H1 (cell line): ENCODE measurements around the gene AGAP1. TPM values are rescaled to one million over a fixed set of nuclear protein-coding genes. Genes with fewer than 3 reads are reported as not detected.

Experiments used
- CTCF ChIA-PET: fragments of 300-600 bp; sonication (Branson Sonifier 250); formaldehyde crosslinking; loops from one replicate; lab custom pipeline; 2021; ENCODE audit not compliant: partially characterized antibody; lab: Charles Lee
- POLR2A ChIA-PET: fragments of 300-600 bp; sonication (Branson Sonifier 250); formaldehyde crosslinking; loops from one replicate; lab custom pipeline; 2021; ENCODE audit warnings: inconsistent platforms; ENCODE audit not compliant: partially characterized antibody; lab: Charles Lee
- DNase-seq, 2 experiments: peaks; one replicate each; pipeline versions ENCODE4 v3.0.0 to v3.0.0-alpha.2; 2010 to 2022; ENCODE audit warnings: low spot score in 2 of 2, low read depth in 1 of 2, mixed read lengths in 1 of 2
- FAIRE-seq: peaks from 2 replicates; lab custom pipeline; 2011; peaks lifted over from hg19 to GRCh38; lab: Jason Lieb, UNC
- H2AFZ ChIP-seq: 2 replicates; pipeline ENCODE4 v1.8.1; 2012; ENCODE audit warnings: low read length, inconsistent platforms
- H2AK5ac ChIP-seq: 2 replicates; pipeline ENCODE4 v1.6.1; 2013; ENCODE audit warnings: low read depth, low read length
- H2BK120ac ChIP-seq: replicated peaks from 2 replicates; pipeline ENCODE3; 2013; ENCODE audit warnings: low read depth, low read length, inconsistent platforms
- H2BK12ac ChIP-seq: 2 replicates; pipeline ENCODE4 v1.6.1; 2013; ENCODE audit warnings: low read depth, low read length
- H2BK15ac ChIP-seq: 2 replicates; pipeline ENCODE4 v1.6.1; 2013; ENCODE audit warnings: low read length
- H2BK20ac ChIP-seq: 2 replicates; pipeline ENCODE4 v1.6.1; 2013; ENCODE audit warnings: low read length
- H2BK5ac ChIP-seq: 2 replicates; pipeline ENCODE4 v1.6.1; 2013; ENCODE audit warnings: low read depth, low read length
- H3K14ac ChIP-seq: 2 replicates; pipeline ENCODE4 v1.6.1; 2013; ENCODE audit warnings: inconsistent platforms; ENCODE audit not compliant: insufficient read length
- H3K18ac ChIP-seq: 2 replicates; pipeline ENCODE4 v1.6.1; 2013; ENCODE audit warnings: low read length; ENCODE audit errors: extremely low read depth
- H3K23ac ChIP-seq: 2 replicates; pipeline ENCODE4 v1.6.1; 2013; ENCODE audit warnings: inconsistent platforms; ENCODE audit not compliant: insufficient read length
- H3K23me2 ChIP-seq: 2 replicates; pipeline ENCODE4 v1.6.1; 2013; ENCODE audit warnings: low read depth, low read length
- H3K27ac ChIP-seq: 2 replicates; pipeline ENCODE4 v1.6.1; 2011; ENCODE audit warnings: low read depth, low read length, inconsistent platforms
- H3K27me3 ChIP-seq, 4 experiments: replicated peaks in 1 of 4; 1 replicate in 1 of 4; 2 replicates in 3 of 4; pipeline versions ENCODE4 v1.6.1 to v1.8.1; 2011 to 2013; ENCODE audit warnings: low read length in 3 of 4, mild to moderate bottlenecking in 3 of 4, inconsistent platforms in 2 of 4, mixed read lengths in 2 of 4, moderate library complexity in 1 of 4; ENCODE audit not compliant: control insufficient read depth in 3 of 4, insufficient read depth in 3 of 4; ENCODE audit errors: extremely low read depth in 1 of 4
- H3K36me3 ChIP-seq, 4 experiments: 2 replicates each; pipeline versions ENCODE4 v1.6.1 to v1.8.1; 2011 to 2013; ENCODE audit warnings: mild to moderate bottlenecking in 4 of 4, low read length in 3 of 4, moderate library complexity in 2 of 4, control low read depth in 1 of 4, inconsistent platforms in 1 of 4; ENCODE audit not compliant: insufficient read depth in 4 of 4, control insufficient read depth in 2 of 4
- H3K4ac ChIP-seq: replicated peaks from 2 replicates; pipeline ENCODE3; 2013; ENCODE audit warnings: low read length, low read depth, mixed read lengths, inconsistent platforms; ENCODE audit not compliant: insufficient read length
- H3K4me1 ChIP-seq, 4 experiments: replicated peaks in 1 of 4; 1 replicate in 1 of 4; 2 replicates in 3 of 4; pipeline versions ENCODE4 v1.6.1 to v1.8.1; 2011 to 2013; ENCODE audit warnings: low read length in 3 of 4, inconsistent platforms in 2 of 4, mixed read lengths in 1 of 4; ENCODE audit not compliant: insufficient read depth in 4 of 4, control insufficient read depth in 3 of 4
- H3K4me2 ChIP-seq, 2 experiments: 2 replicates each; pipeline versions ENCODE4 v1.6.1 to v1.8.1; 2011 to 2013; ENCODE audit warnings: low read depth in 2 of 2, low read length in 2 of 2, control low read depth in 1 of 2, inconsistent platforms in 1 of 2, mild to moderate bottlenecking in 1 of 2; ENCODE audit not compliant: insufficient read depth in 1 of 2
- H3K4me3 ChIP-seq, 4 experiments: fragments of 200-600, 300-600 bp in 1 of 4; sonication (generic), shearing (Covaris generic), sonication (Bioruptor Twin) in 1 of 4; 2 replicates each; pipeline versions ENCODE4 v1.5.1 to v1.8.1; 2011 to 2016; ENCODE audit warnings: low read length in 4 of 4, low read depth in 3 of 4, control low read depth in 2 of 4, inconsistent platforms in 2 of 4, mild to moderate bottlenecking in 2 of 4, mixed read lengths in 1 of 4, moderate library complexity in 1 of 4; ENCODE audit not compliant: insufficient read depth in 2 of 4; ENCODE audit errors: extremely low read depth in 1 of 4
- H3K56ac ChIP-seq: replicated peaks from 2 replicates; pipeline ENCODE3; 2013; ENCODE audit warnings: low read depth, mild to moderate bottlenecking, mixed read lengths, low read length, inconsistent platforms; ENCODE audit not compliant: insufficient read length
- H3K79me1 ChIP-seq: 2 replicates; pipeline ENCODE4 v1.6.1; 2013; ENCODE audit warnings: low read depth, low read length, control low read depth
- H3K79me2 ChIP-seq, 2 experiments: 2 replicates each; pipeline versions ENCODE4 v1.6.1 to v1.8.1; 2012 to 2013; ENCODE audit warnings: low read length in 2 of 2, mild to moderate bottlenecking in 2 of 2, inconsistent platforms in 1 of 2; ENCODE audit not compliant: insufficient read depth in 2 of 2, control insufficient read depth in 1 of 2
- H3K9ac ChIP-seq, 4 experiments: replicated peaks in 1 of 4; 1 replicate in 1 of 4; 2 replicates in 3 of 4; pipeline versions ENCODE4 v1.6.1 to v1.8.1; 2011 to 2013; ENCODE audit warnings: low read depth in 3 of 4, low read length in 3 of 4, control low read depth in 2 of 4, mild to moderate bottlenecking in 2 of 4, moderate library complexity in 2 of 4, inconsistent platforms in 1 of 4; ENCODE audit errors: extremely low read depth in 1 of 4
- H3K9me3 ChIP-seq, 2 experiments: 2 replicates each; pipeline versions ENCODE4 v1.6.1 to v1.8.1; 2012 to 2013; ENCODE audit warnings: mild to moderate bottlenecking in 2 of 2, moderate library complexity in 2 of 2, control low read depth in 1 of 2, inconsistent platforms in 1 of 2, low read depth in 1 of 2, low read length in 1 of 2, mixed read lengths in 1 of 2; ENCODE audit not compliant: insufficient read depth in 2 of 2
- H4K20me1 ChIP-seq, 2 experiments: replicated peaks in 1 of 2; 2 replicates each; pipeline versions ENCODE3 to v1.8.1; 2011 to 2013; ENCODE audit warnings: inconsistent platforms in 2 of 2, low read length in 2 of 2, mild to moderate bottlenecking in 1 of 2; ENCODE audit not compliant: insufficient read depth in 2 of 2, control insufficient read depth in 1 of 2
- H4K5ac ChIP-seq: 2 replicates; pipeline ENCODE4 v1.6.1; 2013; ENCODE audit warnings: low read length, low read depth, mixed read lengths, inconsistent platforms; ENCODE audit not compliant: insufficient read length
- H4K8ac ChIP-seq: 2 replicates; pipeline ENCODE4 v1.8.0; 2013; ENCODE audit warnings: mild to moderate bottlenecking, moderate library complexity, low read length, inconsistent platforms; ENCODE audit not compliant: insufficient read depth; ENCODE audit errors: extremely low read depth
- H4K91ac ChIP-seq: replicated peaks from 2 replicates; pipeline ENCODE3; 2013; ENCODE audit warnings: low read length, mixed read lengths, inconsistent platforms; ENCODE audit not compliant: insufficient read length
- ASH2L ChIP-seq: fragments of 200-600, 300-600 bp; sonication (generic); IDR thresholded peaks from one replicate; pipeline ENCODE4 v1.7.1; 2017; ENCODE audit warnings: low read length
- BACH1 ChIP-seq: IDR thresholded peaks from 2 replicates; pipeline ENCODE4 v1.6.1; 2012; ENCODE audit warnings: low read length, improper control_type of control experiment
- CEBPB ChIP-seq: IDR thresholded peaks from 2 replicates; pipeline ENCODE4 v1.6.1; 2012; ENCODE audit warnings: low read depth, low read length
- EZH2 ChIP-seq: fragments of 200-600 bp; sonication (generic); IDR thresholded peaks from 2 replicates; pipeline ENCODE4 v1.7.1; 2012; ENCODE audit warnings: low read depth, mild to moderate bottlenecking, moderate library complexity, low read length, inconsistent platforms; ENCODE audit not compliant: severe bottlenecking
- GABPA ChIP-seq: IDR thresholded peaks from 2 replicates; pipeline ENCODE4 v1.6.1; 2011; ENCODE audit warnings: mild to moderate bottlenecking, low read length, moderate library complexity, borderline replicate concordance; ENCODE audit not compliant: insufficient read depth
- HDAC2 ChIP-seq, 2 experiments: fragments of 300-600 bp in 1 of 2; sonication (generic) in 1 of 2; IDR thresholded peaks; 2 replicates each; pipeline ENCODE4 v1.6.1; 2011 to 2012; ENCODE audit warnings: low read depth in 2 of 2, low read length in 2 of 2, mild to moderate bottlenecking in 2 of 2, moderate library complexity in 2 of 2, borderline replicate concordance in 1 of 2, inconsistent platforms in 1 of 2
- JUND ChIP-seq: IDR thresholded peaks from 2 replicates; pipeline ENCODE4 v1.6.1; 2011; ENCODE audit warnings: mild to moderate bottlenecking, improper control_type of control experiment, low read length
- KDM5A ChIP-seq: fragments of 200-600 bp; IDR thresholded peaks from 2 replicates; pipeline ENCODE4 v1.7.1; 2012; ENCODE audit warnings: mild to moderate bottlenecking, low read length, inconsistent platforms, mixed read lengths
- MAX ChIP-seq: IDR thresholded peaks from 2 replicates; pipeline ENCODE4 v1.6.1; 2012; ENCODE audit warnings: inconsistent platforms
- TAF1 ChIP-seq: IDR thresholded peaks from 2 replicates; pipeline ENCODE4 v1.6.1; 2011; ENCODE audit warnings: mild to moderate bottlenecking, low read depth, low read length
- TEAD4 ChIP-seq: IDR thresholded peaks from 2 replicates; pipeline ENCODE4 v1.6.1; 2012; ENCODE audit warnings: low read depth, low read length, inconsistent platforms, mixed read lengths
- USF2 ChIP-seq: IDR thresholded peaks from 2 replicates; pipeline ENCODE4 v1.6.1; 2011; ENCODE audit warnings: low read length, improper control_type of control experiment
- WGBS, 2 experiments: shearing (Covaris generic) in 1 of 2; methylation state at CpG; one replicate each; pipeline versions ENCODE4 v1.1.6 to v1.1.7; 2013 to 2015; ENCODE audit warnings: low lambda C conversion rate in 2 of 2, mixed read lengths in 2 of 2, inconsistent platforms in 1 of 2, low coverage in 1 of 2, missing lambda C conversion rate in 1 of 2; ENCODE audit not compliant: insufficient replicate concordance in 2 of 2, insufficient coverage in 1 of 2, insufficient read length in 1 of 2; ENCODE audit errors: extremely low coverage in 1 of 2, missing lambda C conversion rate in 1 of 2; 5-methylcytosine and 5-hydroxymethylcytosine counted together
- polyA plus RNA-seq, 7 experiments: library from polyadenylated mRNA; depleted of rRNA in 3 of 7; stranded (reverse) in 5 of 7; unstranded in 2 of 7; fragments of >200 nt in 5 of 7; fragments of 200-250 nt in 2 of 7; gene quantifications; 1 replicate in 5 of 7; 2 replicates in 1 of 7; 4 replicates in 1 of 7; pipeline versions ENCODE4 v1.2.1 to v1.2.3, GENCODE V29; 2011 to 2013; ENCODE audit warnings: missing spikeins in 2 of 7, mixed read lengths in 2 of 7
- total RNA-seq: library from RNA; stranded (reverse); fragmentation: NEBNext Ultra II Directional; extraction: Animal tissue kit (Norgen Biotek cat#: 25700); gene quantifications from 2 replicates; pipeline ENCODE4 v1.2.1, GENCODE V29; 2021

AGAP1 gene
- total and polyA plus RNA-seq, 2 of the 8 experiments (the other 6 are each of a cell fraction or from before 2014, with no cell fraction given), result 18.1 to 39.4 TPM

GRCh38 chr2:236175548-236176150 is 681.8 kb downstream of the AGAP1 start:
- H3K14ac ChIP-seq, result no peak overlapping the region
- H3K23me2 ChIP-seq, result peaks cover 12% of the 10 kb centered on the region; the same call in 1 of the 2 replicates
- H2AK5ac ChIP-seq, result no peak overlapping the region
- H4K91ac ChIP-seq, result no peak overlapping the region
- H3K18ac ChIP-seq, result no peak overlapping the region
- no peak overlapping the region for H2BK120ac ChIP-seq
- H2BK20ac ChIP-seq, result no peak overlapping the region
- H3K27me3 ChIP-seq, result peaks cover 64 to 91% (median 82%) of the 10 kb centered on the region in 4 experiments
- H4K8ac ChIP-seq, result no peak overlapping the region
- no peak overlapping the region; a peak in 1 of 4 replicates for H3K4me2 ChIP-seq
- no peak overlapping the region for H2BK5ac ChIP-seq
- no peaks in the 10 kb centered on the region for H3K9me3 ChIP-seq
- no peak overlapping the region for H3K9ac ChIP-seq
- peaks cover 14 to 50% (median 25%) of the 10 kb centered on the region in 4 experiments for H3K4me1 ChIP-seq
- DNase-seq (no peak), FAIRE-seq (no peak)
- POLR2A ChIA-PET, result interaction anchor here (2.3 kb wide), 1 partner anchor 32 kb away, joined by 5 read pairs; no protein-coding TSS in a partner anchor
- H2BK15ac ChIP-seq, result no peak overlapping the region
- no peak overlapping the region for H2AFZ ChIP-seq
- no peak overlapping the region for H4K5ac ChIP-seq
- CTCF ChIA-PET, result interaction anchor here (0.6 to 9.4 kb wide), 27 partner anchors 9 to 397 kb away, joined by 3 to 87 read pairs (median 5); no protein-coding TSS in a partner anchor
- peaks cover 0 to 2% (median 0%) of the 10 kb centered on the region in 4 experiments; a peak in 1 of 8 replicates for H3K36me3 ChIP-seq
- no peak overlapping the region for H2BK12ac ChIP-seq
- 52% methylated on average over 6 of the region's 6 CpGs; no CpG with 5 or more reads in 1 of the 2 experiments for WGBS, 2 experiments
- no peak overlapping the region for H3K4me3 ChIP-seq
- no peaks in the 10 kb centered on the region for H3K79me2 ChIP-seq
- H3K27ac ChIP-seq, result no peak overlapping the region
- H4K20me1 ChIP-seq, result peaks cover 13 to 20% of the 10 kb centered on the region in 2 experiments
- no peaks in the 10 kb centered on the region for H3K79me1 ChIP-seq
- no peak overlapping the region for H3K23ac ChIP-seq
- no peak overlapping the region for H3K4ac ChIP-seq
- H3K56ac ChIP-seq, result no peak overlapping the region
- TF ChIP-seq ASH2L (no peak), HDAC2 (IDR thresholded peaks at IDR 0.05; ENCODE audit: borderline replicate concordance in 1 of 2, low read depth in 2 of 2, low read length in 2 of 2) (no peak), EZH2 (no peak), GABPA (no peak), USF2 (no peak), CEBPB (no peak), TEAD4 (no peak), MAX (no peak), TAF1 (no peak), KDM5A (no peak), BACH1 (no peak), JUND (no peak)
